RWPE1 (cell line): ENCODE results near the gene GRID2.

Experiments used
- CTCF ChIA-PET: fragments of 350-600 bp; sonication (Branson Sonifier 250); formaldehyde crosslinking; extraction: SDS; loops from one replicate; lab custom pipeline; 2021; lab: Yijun Ruan, JAX
- POLR2A ChIA-PET: fragments of 400-600 bp; formaldehyde crosslinking; extraction: SDS; loops from one replicate; lab custom pipeline; 2020; ENCODE audit warnings: antibody characterized with exemption; ENCODE audit not compliant: low non-redundant PET; lab: Yijun Ruan, JAX
- DNase-seq: peaks from one replicate; pipeline ENCODE4 v3.0.0; 2012; ENCODE audit warnings: low spot score
- H3K27ac ChIP-seq: fragments of 450-650 bp; 2 replicates; pipeline ENCODE4 v1.5.1; 2017
- TF ChIP-seq, protein P1 (sequence below): fragments of 450-650 bp; conservative IDR thresholded peaks from 2 replicates; pipeline ENCODE4 v1.5.1; 2017; ENCODE audit warnings: low read depth, mild to moderate bottlenecking

The GRID2 gene

DNA sequence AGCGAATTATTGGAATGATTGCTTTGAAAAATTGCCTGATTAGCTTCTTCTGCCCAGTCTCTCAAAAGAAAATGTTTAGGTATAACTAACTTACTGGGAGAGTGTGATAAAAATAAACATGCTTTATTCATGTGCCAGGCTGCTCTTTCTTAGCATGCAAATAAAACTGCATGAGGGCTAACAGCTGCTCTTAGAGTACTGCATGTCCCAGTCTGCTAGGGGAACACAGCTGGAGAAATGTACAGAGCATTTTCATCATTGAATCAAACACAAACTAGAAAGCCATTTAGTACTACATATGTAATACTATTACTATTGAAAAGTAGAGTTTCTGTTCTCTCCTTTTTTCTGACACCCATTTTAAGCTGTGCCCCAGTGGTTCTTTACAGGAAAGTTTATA lies 726.0 kb downstream of the GRID2 start:
- CTCF ChIA-PET, result interaction anchor here (0.7 kb wide), 1 partner anchor 76 kb away, joined by 3 read pairs; no protein-coding TSS in a partner anchor
- no peak for DNase-seq

DNA sequence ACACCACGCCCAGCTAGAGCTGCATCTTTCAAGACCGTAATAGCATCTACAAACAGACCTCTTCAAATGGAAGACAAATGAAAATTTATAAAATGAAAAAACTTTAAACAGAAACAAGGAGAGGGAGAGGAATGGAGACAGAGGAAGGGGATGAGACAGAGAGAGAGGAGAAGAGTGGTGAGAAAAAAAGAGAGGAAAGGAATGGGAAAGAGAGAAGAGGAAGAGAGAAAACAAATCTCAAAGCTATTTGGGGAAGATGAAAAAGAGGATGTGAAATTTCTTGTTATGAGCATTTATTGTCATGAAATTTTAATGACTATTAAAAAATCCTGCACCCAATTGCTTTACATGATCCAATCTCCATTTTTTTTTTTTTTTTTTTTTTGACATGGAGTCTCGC lies 726.9 kb downstream of the GRID2 start:
- TF ChIP-seq, protein P1, sequence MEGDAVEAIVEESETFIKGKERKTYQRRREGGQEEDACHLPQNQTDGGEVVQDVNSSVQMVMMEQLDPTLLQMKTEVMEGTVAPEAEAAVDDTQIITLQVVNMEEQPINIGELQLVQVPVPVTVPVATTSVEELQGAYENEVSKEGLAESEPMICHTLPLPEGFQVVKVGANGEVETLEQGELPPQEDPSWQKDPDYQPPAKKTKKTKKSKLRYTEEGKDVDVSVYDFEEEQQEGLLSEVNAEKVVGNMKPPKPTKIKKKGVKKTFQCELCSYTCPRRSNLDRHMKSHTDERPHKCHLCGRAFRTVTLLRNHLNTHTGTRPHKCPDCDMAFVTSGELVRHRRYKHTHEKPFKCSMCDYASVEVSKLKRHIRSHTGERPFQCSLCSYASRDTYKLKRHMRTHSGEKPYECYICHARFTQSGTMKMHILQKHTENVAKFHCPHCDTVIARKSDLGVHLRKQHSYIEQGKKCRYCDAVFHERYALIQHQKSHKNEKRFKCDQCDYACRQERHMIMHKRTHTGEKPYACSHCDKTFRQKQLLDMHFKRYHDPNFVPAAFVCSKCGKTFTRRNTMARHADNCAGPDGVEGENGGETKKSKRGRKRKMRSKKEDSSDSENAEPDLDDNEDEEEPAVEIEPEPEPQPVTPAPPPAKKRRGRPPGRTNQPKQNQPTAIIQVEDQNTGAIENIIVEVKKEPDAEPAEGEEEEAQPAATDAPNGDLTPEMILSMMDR, result no peak
- no peak overlapping the region for H3K27ac ChIP-seq
- ChIA-PET POLR2A (no interaction called here), CTCF (interaction anchor here (0.6 to 0.7 kb wide), 2 partner anchors 14 to 77 kb away, joined by 3 read pairs; no protein-coding TSS in a partner anchor)
- DNase-seq, result no peak

More for the DNA sequence above, 726.0 kb downstream of the GRID2 start:
- H3K27ac ChIP-seq, result no peak overlapping the region
- POLR2A ChIA-PET, result no interaction called here
- TF ChIP-seq, protein P1, result no peak

DNA sequence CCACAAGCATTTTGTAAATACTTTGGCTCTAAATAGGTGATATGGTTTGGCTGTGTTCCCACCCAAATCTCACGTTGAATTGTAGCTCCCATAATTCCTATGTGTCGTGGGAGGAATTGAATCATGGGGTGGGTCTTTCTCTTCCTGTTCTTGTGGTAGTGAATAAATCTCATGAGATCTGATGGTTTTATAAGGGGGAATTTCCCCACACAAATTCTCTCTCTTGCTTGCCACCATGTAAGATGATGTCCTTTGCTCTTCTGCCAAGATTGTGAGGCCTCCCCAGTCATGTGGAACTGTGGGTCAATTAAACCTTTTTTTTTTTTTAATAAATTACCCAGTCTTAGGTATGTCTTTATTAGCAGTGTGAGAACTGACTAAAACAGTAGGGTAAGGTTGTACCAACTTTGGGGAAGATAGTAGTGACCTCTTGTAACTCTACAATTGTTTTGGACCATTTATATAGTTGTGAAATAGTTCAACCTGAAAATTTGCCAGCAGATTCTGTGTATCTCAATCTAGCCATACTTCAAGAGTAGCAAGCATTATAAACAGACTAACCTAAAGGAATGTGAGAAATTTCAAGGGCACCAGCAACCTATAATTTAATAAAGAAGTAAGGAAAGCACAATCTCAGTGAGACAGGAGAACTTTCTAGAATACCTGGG lies 727.8 kb downstream of the GRID2 start:
- DNase-seq, result no peak
- CTCF ChIA-PET, result no interaction called here
- TF ChIP-seq, protein P1, result no peak
- no peak overlapping the region for H3K27ac ChIP-seq
- POLR2A ChIA-PET, result no interaction called here

DNA sequence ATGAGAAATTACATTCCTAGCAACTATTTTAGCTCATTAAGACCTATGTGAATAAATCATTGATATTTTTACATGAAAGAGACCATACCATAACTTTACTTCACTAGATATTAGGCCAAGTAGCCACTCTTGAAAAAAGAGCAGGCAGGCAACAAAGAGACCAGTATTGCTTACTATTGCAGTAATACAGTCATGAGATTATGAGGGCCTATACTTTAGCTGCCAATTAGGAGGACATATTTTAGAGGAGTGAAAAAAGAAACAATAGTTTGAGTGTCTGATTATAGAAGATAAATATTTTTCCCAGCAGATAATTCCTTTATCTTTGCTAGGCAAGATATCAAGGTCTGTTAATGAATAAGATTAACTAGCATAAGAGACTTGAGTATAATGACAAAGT lies 739.0 kb downstream of the GRID2 start:
- CTCF ChIA-PET, result no interaction called here
- POLR2A ChIA-PET, result no interaction called here
- no peak overlapping the region for H3K27ac ChIP-seq
- DNase-seq, result no peak
- TF ChIP-seq, protein P1, result no peak

DNA sequence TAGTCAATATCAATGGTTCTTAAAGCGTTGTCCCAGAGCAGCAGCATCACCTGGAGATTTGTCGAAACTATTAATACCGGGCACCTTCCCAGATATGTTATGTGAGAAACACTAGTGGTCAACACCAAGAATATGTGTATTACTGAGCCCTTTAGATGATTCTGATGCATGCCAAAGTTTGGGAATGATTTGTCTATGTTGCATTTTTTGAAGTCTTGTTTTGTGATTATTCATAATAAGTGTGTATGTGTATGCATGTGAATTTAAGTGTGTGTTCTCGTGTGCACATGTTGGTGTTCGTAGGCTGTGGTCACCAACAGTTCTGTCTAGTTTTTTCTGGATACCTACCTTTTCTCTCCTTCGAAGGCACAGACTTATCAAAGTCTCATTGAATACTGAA lies 749.4 kb downstream of the GRID2 start:
- CTCF ChIA-PET, result no interaction called here

DNA sequence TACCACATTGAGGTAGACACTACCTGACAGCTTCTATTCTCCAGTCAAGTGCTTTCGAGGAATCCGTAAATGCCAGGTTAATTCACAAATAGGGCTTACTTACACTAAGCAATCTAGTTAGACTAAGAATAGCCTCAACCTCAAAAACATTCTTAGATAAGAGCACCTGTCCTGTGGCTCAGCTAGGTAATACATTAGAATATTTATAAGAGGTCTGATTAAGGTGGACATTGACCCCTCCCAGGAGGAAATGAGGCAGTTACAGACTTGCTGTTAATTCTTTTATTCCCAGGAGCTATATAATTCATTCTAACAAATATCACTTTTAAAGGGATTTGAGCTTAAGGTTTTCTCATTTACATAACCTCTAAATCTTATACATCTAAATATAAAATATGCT lies 758.1 kb downstream of the GRID2 start:
- POLR2A ChIA-PET, result no interaction called here
- no peak overlapping the region for H3K27ac ChIP-seq
- CTCF ChIA-PET, result no interaction called here
- DNase-seq, result no peak
- TF ChIP-seq, protein P1, result no peak

More for the DNA sequence above, 749.4 kb downstream of the GRID2 start:
- POLR2A ChIA-PET, result no interaction called here
- no peak for DNase-seq
- no peak overlapping the region for H3K27ac ChIP-seq
- TF ChIP-seq, protein P1, result no peak
